ENCODE measurements around the gene LPP.

DNA sequence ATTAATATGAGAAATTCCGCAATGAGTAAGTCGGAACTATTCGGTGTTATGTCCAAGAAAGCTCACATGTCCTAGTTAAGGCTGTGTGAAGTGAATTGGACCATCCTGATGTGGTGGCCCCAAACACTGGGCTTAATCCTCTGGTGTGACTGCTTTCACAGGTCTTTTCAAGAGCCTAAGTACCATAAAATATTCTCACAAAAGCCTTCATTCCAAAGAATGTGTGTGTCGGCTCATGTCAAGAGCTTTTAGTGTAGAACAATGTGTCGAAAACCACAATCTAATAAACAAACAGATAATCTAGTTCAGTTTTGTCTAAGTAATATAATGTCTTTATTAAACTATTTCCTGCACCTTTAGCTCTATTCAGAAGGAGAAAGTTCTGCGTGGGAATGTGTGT is 311.4 kb downstream of the LPP start:
- TF ChIP-seq RAD21 (IDR thresholded peaks at IDR 0.05; ENCODE audit: low read length) (no peak), CTCF (conservative IDR thresholded peaks at IDR 0.05; ENCODE audit: low read depth, low read length) (no peak), BHLHE40 (IDR thresholded peaks at IDR 0.05; ENCODE audit: low read depth, low read length) (no peak), FOS (IDR thresholded peaks at IDR 0.05; ENCODE audit: low read depth, low read length) (no peak), MAFK (IDR thresholded peaks at IDR 0.05; ENCODE audit: low read depth, low read length) (no peak), POLR2A (IDR thresholded peaks at IDR 0.05; ENCODE audit: low read depth, low read length) (no peak), MAZ (IDR thresholded peaks at IDR 0.05; ENCODE audit: borderline replicate concordance, low read depth, low read length) (no peak), MXI1 (IDR thresholded peaks at IDR 0.05; ENCODE audit: borderline replicate concordance, low read depth, low read length) (no peak), CEBPB (IDR thresholded peaks at IDR 0.05; ENCODE audit: low read depth, low read length) (no peak), SMC3 (IDR thresholded peaks at IDR 0.05; ENCODE audit: low read depth, low read length) (no peak), ELK1 (IDR thresholded peaks at IDR 0.05; ENCODE audit: borderline replicate concordance, low read depth, low read length) (no peak), RFX5 (IDR thresholded peaks at IDR 0.05; ENCODE audit: low read depth, low read length) (no peak)
- TF ChIP-seq, protein P1, sequence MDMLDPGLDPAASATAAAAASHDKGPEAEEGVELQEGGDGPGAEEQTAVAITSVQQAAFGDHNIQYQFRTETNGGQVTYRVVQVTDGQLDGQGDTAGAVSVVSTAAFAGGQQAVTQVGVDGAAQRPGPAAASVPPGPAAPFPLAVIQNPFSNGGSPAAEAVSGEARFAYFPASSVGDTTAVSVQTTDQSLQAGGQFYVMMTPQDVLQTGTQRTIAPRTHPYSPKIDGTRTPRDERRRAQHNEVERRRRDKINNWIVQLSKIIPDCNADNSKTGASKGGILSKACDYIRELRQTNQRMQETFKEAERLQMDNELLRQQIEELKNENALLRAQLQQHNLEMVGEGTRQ (IDR thresholded peaks at IDR 0.05; ENCODE audit: low read depth, low read length): no peak
